GM18502 (cell line): ENCODE measurements around the gene C1orf232.

ENCODE experiments used
- ATAC-seq: cut with Tn5 transposase; IDR thresholded peaks from one replicate; pipeline ENCODE4 v1.9.1; 2021; ENCODE audit warnings: mild to moderate bottlenecking; ENCODE audit not compliant: unreplicated experiment, poor library complexity

Gene C1orf232

DNA sequence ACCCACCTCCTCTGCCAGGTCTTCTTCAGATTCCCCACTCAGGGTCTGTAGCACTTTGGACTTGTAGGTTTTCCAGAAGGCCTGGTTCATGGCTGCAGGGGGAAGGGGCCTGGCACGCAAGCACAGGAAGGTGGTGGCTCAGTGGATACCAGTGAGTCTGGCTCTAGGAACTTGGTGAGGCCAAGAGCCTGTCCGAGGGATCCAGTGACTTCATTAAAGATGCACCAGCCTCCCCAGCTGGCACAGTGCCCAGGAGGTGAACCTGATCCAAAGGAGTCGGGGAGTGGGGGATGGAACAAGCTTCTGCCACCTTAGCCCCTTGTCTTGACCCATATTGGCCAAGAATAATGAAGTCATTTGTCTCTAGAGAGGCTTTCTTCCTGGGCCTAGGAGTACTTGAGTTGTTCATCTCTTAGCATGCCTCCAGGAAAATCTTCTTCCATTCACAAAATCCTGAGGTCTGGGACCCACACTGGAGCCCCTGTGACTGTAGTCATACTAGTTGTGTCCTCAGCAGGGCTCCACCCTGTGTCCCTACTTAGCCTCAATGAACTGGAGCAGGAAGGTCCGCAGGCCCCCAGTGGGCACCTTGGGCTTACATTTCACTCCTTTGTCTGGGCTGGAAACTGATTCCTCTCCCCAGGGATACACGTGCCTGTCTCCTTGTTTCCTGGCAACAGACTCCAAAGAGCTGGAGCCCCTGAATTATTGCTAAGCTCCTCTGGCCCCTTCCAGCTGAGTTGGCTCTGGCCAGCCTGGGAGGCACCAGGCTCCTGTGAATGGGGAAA lies at the start of gene C1orf232:
TSS of gene C1orf232 (minus strand) at position 554 of the 788 bp plus-strand sequence. CDS start at position 90, 464 bp downstream.
- ATAC-seq: no peak

DNA sequence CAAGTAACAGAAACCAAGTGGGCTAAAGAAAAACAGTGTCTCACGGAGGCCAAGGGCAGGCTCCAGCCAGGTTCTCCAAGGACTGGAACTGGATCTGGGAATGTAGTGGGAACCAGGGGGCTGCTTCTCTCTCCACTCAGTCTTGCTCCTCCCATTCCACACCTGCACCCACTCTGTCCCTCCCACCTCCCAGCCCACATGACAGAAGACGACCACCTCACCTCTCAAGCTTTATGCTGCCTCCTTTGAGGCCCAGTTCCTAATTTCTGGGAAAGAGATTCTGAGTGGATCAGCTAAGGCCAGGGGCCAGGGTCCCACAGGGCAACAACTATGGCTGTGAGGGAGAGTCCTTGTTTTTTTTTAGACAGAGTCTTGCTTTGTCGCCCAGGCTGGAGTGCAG lies 46.5 kb upstream of the C1orf232 start:
- no peak for ATAC-seq

DNA sequence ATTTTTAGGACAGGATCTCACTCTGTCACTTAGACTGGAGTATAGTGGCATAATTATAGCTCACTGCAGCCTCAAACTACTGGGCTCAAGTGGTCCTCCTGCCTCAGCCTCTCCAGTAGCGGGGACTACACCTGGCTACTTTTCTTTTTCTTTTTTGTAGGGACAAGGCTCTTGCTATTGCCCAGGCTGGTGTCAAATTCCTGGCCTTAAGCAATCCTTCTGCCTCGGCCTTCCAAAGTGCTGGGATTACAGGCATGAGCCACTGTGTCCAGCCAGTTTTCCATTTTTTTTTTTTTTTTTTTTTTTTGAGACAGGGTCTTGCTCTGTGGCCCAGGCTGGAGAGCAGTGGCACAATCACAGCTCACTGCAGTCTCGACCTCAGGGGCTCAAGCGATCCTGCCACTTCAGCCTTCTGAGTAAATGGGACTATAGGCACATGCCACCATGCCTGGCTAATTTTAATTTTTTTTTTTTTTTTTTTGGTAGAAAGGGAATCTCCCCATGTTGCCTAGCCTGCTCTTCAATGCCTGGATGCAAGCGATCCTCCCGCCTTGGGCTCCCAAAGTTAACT lies 44.7 kb upstream of the C1orf232 start:
- ATAC-seq: no peak

DNA sequence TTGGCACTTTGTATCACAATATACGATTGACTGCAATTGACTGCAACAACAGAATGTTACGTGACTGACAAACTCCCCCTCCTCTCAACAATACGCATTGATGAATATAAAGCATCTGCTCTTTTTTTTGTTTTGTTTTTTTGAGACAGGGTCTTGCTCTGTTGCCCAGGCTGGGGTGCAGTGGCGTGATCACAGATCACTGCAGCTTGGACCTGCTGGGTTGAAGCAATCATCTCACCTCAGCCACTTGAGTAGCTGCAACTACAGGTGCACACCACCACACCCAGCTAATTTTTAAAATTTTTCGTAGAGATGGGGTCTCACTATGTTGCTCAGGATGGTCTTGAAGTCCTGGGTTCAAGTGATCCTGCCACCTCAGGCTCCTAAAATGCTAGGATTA lies 44.0 kb upstream of the C1orf232 start:
- no peak for ATAC-seq

DNA sequence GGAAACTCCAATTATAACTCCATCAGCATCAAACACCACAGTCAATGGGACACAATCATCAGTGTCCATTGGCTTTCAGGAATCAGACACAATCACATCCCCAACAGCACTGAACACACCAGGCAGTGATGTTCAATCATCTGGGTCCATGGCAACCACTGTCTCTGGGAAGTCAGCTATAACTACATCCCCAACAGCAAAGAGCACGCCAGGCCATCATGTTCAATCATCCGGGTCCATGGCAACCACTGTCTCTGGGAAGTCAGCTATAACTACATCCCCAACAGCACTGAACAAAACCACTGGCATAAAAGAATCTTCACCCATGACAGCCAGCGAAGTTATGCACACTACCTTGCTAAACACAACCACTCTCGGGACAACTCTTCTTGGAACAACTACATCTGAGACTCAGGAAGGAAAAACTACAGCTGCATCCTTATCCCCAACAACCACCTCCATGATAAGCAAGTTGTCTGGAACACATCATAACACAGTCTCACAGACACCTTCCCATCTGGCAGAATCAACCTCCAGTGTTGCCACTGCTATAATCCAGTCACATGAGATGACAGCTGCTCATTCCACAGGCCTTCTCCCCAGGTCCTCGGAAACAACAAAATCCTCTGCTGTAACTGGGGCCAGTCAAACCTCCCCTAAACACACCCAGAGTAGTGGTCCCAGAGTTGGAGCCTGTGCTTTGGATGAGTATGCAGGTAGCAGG lies 41.5 kb upstream of the C1orf232 start:
- no peak for ATAC-seq

DNA sequence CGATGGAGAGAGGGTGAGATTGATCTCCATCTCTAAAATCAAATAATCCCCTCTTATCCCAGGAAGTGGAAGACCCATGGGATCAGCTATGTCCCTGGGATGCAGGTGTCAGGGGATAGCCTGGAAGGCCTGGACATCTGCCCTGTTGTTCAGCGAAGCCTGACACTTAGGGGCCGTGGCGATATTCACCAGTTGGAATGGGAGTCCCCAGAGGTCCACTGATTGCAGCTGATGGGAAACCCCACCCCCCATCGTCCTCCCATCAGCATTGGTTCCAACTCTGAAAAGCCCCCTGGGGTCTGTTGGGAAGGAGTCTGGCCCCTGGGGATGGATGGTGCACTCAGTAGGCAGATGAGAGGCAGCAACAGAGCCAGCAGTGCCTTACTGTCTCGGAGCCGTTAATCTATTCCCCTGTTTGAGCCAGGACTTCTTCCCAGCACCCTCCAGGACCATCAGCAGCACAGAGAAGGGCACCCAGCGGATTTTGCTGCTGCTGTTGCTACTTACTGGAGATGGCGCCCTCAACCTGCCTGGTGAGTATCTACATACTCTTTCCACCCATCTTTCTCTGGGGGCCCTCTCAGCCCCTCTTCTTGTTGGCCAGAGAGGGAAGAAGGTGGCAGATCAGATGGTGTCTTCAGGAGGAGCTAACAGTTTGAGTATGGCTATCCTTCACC lies 35.0 kb upstream of the C1orf232 start:
- ATAC-seq: no peak

DNA sequence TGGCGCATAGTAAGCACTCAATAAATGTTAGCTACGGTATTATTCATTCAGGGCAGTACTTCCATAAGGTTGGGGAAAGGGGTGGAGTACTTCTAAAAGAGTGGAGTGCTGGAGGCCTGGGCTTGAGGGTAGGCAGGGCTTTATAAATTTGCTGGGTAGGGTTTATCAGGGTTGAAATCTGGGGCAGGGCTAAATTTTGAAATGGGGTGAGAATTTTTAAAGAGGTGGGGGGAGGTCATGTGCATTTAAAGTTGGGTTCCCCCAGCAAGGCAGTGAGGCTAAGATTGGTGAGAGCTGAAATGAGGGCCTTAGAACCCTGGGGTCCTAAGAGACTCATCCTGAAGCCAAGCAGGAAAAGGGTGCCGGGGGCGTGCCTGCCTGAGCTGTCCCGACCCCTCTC lies 31.6 kb upstream of the C1orf232 start:
- ATAC-seq: no peak

DNA sequence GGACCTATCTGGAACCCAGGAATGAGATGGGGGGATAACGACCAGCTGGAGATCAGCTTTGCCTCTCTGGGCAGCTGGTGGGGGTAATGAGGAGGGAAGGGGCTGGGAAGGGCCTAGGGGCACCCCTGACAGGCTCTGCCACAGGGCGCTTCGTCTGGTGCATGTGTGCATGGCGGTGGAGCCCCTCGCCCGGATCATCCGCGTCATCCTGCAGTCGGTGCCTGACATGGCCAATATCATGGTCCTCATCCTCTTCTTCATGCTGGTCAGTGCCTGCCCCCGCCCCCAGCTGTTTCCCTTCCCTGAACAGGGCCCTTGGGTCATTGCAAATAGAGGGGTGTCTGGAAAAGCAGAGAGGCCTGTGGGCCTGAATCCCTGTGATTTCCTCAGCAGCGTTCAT lies 29.1 kb upstream of the C1orf232 start:
- ATAC-seq: no peak

DNA sequence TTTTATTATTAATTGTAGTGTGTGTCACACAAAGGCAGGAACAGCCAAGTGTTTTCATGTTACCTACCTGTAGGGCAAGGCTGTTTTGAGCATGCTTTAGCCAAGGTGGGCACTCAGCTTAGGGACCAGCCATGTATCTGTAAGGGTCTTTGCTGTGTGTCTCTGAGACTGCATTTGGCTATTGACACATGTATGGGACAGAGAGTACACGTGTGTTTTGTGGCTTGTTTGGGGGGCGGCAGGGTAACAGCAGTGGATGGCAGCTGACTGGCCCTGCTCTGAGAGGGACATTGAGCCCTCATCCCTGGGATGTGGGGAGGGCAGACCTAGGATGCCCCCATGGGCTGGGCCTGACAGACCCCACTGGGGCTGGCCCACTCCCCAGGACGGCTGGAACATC lies 28.5 kb upstream of the C1orf232 start:
- no peak for ATAC-seq

DNA sequence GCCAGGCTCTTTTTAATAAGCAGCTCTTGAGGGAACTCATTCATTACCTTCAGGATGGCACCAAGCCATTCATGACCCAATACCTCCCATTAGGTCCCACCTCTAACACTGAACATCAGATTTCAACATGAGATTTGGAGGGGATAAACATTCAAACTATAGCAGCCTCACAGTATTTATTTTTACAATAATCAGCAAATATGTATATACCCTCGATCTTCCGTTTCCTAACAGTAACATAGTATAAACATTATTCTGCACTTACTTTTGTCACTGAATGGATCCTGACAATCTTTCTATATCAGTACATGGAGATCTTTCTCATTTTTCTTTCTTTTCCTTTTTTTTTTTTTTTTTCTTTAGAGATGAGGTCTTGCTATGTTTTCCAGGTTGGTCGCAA lies 27.0 kb upstream of the C1orf232 start:
- ATAC-seq: no peak

DNA sequence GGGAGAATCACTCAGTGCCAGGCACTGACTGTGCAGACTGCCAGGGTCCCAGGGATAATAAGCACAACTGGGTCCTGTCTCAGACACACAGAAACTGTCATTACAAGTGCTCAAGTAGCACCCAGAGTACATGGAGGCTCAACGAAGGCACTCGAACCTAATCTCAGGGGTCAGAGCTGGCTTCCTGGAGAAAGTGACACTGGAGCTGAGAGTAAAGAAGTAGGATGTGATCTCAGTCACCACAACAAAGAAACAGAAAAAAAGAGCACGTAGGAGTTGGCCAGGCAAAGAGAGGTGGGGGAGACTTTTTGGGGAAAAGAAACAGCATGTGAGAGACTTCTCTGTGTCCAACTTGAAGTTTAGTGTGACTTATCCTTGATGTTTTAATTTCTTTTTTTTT lies 23.0 kb upstream of the C1orf232 start:
- no peak for ATAC-seq

DNA sequence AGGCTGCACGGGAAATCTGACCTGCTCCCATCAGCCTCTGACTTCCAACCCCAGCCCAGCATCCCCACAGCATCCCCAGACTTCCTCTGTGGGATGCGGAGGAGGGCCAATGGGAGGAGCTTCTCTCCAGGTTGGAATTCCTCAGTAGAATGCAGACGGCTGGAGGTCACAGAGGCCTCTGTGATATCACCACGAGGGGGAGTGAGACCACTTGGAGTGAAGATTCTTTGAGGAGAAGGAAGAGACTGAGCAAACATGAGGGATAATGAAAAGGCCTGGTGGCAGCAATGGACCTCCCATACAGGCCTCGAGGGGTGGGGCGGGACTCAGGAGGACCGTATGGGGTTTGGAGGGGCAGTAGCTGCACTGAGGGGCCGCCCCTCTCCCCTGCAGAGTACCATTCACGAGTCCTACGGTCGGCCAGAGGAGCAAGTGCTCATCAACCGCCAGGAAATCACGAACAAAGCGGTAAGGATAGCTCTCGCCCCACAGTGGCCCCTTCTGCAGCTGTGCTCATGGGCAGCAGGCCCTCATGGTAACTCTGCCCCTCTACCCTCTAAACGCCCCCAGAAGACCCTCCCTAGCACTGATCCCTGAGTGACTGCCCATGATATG lies 21.7 kb upstream of the C1orf232 start, which contains the start of gene CATSPER4:
TSS of gene CATSPER4 (plus strand) at position 230 of the 615 bp plus-strand sequence. CDS start at position 256, 26 bp downstream.
- ATAC-seq: no peak

DNA sequence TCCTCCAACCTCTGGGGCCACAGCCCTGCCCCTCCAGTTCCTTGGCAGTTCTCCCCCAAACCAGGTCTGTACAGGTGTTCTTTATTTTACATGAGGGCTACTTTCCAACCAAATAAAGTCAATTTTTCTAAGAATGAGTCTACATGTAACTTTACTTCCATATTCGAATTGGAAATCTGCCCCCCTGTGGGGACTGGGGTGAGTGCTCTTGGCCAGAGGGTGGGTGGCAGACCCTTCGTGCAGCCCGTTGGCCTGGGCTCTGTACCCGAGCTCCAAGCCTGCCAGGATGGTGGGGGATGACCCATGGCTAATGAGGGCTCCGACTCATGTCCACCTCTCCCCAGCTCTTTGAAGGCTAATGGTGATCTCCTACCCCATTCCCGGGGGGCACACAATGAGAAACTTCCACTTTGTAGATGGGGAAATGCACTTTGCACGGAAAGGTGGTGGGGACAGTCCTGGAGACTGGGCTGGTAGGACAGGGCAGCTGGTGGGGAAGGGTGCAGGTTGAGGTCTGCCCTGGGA lies 21.1 kb upstream of the C1orf232 start:
- ATAC-seq: no peak

DNA sequence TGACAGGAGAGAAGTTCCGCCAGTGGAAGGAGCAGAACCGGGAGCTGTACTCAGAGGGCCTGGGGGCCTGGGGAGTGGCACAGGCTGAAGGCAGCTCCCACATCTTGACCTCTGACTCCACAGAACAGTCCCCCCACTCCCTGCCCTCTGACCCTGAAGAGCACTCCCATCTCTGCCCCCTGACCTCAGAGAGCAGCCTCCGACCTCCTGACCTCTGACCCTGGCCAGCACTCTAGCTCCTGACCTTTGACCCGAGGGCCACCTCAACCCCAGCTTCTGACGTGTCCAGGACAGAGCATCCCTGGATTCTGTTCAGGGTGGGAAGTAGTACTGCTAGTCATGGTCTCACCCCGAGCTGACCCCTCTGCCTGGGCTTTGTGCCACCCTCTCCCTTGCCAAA lies 20.6 kb upstream of the C1orf232 start:
- ATAC-seq: no peak

DNA sequence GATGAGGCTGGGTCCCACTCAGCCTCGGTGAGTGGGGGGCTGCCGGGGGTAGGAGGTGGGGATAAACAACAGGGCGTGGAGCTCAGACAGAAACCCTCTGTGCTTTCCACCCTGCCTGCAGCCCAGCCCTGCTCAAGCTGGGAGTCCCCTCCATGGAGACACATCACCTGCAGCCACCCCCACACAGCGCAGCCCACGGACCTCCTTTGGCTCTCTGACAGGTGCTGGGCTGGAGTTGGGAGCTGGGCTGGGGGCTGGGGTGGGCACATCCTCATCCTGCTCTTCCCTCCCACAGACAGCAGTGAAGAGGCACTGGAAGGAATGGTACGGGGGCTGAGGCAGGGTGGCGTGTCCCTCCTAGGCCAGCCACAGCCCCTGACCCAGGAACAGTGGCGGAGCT lies 19.7 kb upstream of the C1orf232 start:
- no peak for ATAC-seq

DNA sequence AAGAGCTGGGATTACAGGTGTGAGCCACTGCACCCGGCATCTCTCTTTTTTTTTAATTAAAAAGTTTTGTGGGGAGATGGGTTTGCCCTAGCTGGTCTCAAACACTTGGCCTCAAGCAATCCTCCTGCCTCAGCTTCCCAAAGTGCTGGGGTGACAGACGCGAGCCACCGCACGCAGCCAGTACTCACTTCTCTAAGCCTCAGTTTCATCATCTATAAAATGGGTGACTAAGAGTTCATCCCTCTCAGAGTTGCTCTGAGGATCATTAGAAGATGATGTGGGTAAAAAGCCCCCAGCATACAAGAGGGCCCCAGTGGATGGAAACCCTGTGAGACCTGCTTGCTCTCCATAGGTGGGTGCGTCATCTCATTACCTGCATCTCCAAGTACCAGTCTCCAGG lies 19.1 kb upstream of the C1orf232 start:
- no peak for ATAC-seq

DNA sequence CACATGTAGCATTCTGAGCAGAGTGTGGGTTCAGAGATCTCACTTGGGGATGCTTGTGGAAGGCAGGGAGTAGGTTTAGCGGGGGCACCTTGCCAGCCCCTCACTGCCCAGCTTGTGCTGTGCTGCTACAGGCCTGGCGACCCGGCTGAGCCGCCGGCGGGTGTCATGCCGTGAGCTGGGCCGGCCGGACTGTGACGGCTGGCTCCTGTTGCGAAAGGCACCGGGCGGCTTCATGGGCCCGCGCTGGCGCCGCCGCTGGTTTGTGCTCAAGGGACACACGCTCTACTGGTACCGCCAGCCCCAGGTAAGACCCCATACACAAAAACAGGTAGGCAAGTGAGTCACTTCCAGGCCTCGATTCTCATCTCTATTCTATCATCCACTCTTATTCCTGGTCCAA lies 16.1 kb upstream of the C1orf232 start:
- ATAC-seq: no peak

DNA sequence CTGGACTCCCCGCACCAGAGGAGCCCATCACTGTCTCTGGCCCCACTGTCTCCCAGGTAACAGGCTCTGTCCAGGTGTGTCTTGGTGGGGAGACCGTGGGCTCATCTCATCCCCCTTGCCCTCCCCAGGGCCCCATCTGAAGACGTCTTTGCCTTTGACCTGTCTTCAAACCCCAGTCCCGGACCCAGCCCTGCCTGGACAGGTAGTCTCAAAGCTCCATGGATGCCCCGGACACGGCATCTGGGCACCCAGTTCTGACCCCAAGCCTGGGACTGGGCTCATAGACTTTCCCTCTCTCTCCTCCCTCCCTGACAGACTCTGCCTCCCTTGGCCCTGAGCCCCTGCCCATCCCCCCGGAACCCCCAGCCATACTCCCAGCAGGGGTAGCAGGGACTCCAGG lies 15.3 kb upstream of the C1orf232 start:
- ATAC-seq: no peak

DNA sequence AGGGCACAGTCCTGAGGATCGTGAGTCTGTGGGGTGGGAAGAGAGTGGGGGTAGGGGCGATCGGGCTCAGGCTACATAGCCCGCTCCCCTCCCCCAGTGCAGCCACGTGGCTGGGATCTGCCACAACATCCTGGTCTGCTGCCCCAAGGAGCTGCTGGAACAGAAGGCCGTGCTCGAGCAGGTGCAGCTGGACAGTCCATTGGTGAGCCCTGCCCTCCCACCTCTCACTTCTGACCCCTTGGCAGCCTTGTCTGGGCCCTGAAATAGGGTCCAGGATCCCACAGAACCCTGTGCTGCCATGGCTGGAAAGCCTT lies 13.6 kb upstream of the C1orf232 start:
- no peak for ATAC-seq

DNA sequence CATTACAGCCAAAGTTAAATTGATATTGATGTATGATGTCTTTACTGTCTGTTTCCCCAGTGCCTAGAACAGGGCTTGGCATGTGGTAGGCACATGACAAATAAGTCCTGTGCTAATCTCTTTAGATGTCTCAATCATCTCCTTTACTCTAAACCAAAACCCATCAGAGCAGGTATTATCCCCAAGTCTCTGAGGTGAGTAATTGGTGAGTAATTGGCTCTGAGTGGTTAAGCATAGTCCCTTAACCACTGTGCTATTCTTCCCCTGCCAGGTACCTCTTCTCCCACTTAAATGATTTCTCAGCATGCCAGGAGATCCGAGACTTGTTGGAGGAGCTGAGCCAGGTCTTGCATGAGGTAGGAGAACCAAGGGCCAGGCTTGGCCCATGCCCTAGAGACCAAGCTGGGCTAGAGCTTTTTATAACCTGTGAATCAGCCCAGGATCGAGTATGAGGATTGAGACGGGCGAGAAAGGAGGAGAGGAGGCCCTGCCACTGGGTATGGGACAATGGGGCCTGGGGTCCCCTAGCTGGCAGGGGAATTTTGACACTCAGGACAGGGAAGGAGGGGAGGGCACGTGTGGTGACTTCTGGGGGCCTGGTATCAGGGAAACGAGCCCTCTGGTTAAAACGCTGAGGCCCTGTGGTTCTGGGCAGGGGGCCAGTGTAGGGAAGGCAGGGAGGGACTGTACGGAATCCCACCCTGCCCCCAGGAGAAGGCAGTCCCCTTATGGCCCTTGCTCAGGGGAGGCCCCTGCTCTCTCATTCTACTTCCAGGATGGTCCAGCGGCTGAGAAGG lies 13.0 kb upstream of the C1orf232 start:
- no peak for ATAC-seq
